Suprapubic skin (tissue), 4 donors: Measurements from ENCODE around the gene DUSP15. TPM values are rescaled to one million over a fixed set of nuclear protein-coding genes. Genes with fewer than 3 reads are reported as not detected.
"Not testable (repeated sequence)": the region's sequence is repeated elsewhere in the genome, so short reads cannot be mapped to it uniquely, and the experiment has no call there.

ENCODE experiments used
- DNase-seq, 2 donors: peaks; one replicate each; pipeline ENCODE4 v3.0.0-alpha.2; 2019; ENCODE audit warnings: low spot score in 2 of 2
- H3K27ac ChIP-seq: fragments of 200-600 bp; sonication (generic); one replicate; pipeline ENCODE4 v1.5.1; 2019
- H3K27me3 ChIP-seq: fragments of 200-600 bp; sonication (generic); one replicate; pipeline ENCODE4 v1.5.1; 2019
- H3K36me3 ChIP-seq: fragments of 200-600 bp; sonication (generic); one replicate; pipeline ENCODE4 v1.5.1; 2019
- H3K4me1 ChIP-seq: fragments of 200-600 bp; sonication (generic); one replicate; pipeline ENCODE4 v1.5.1; 2019
- H3K4me3 ChIP-seq: fragments of 200-600 bp; sonication (generic); one replicate; pipeline ENCODE4 v1.5.1; 2019; ENCODE audit warnings: mild to moderate bottlenecking
- H3K9me3 ChIP-seq: fragments of 200-600 bp; sonication (generic); one replicate; pipeline ENCODE4 v1.5.1; 2019
- CTCF ChIP-seq, 2 donors: fragments of 200-600 bp in 1 of 2; fragments of 450-650 bp in 1 of 2; sonication (generic) in 1 of 2; IDR thresholded peaks; one replicate each; pipeline ENCODE4 v1.5.1; 2016 to 2019; ENCODE audit warnings: antibody characterized with exemption in 2 of 2, mild to moderate bottlenecking in 1 of 2, moderate library complexity in 1 of 2
- EP300 ChIP-seq: sonication (generic); formaldehyde crosslinking; IDR thresholded peaks from one replicate; pipeline ENCODE4 v1.6.1; 2017; ENCODE audit warnings: antibody characterized with exemption
- POLR2A ChIP-seq, 2 donors: fragments of 450-650 bp; IDR thresholded peaks; one replicate each; pipeline ENCODE4 v1.6.1; 2017; ENCODE audit warnings: antibody characterized with exemption in 2 of 2, mild to moderate bottlenecking in 2 of 2, moderate library complexity in 2 of 2
- POLR2AphosphoS5 ChIP-seq, 3 donors: sonication (generic); formaldehyde crosslinking; IDR thresholded peaks; one replicate each; pipeline ENCODE4 v1.6.1; 2017; ENCODE audit warnings: antibody characterized with exemption in 3 of 3
- WGBS: methylation state at CpG from one replicate; pipeline ENCODE4 v1.1.5; 2018; 5-methylcytosine and 5-hydroxymethylcytosine counted together
- total RNA-seq, 4 donors: library from RNA; depleted of rRNA; stranded (reverse); fragments of >200 nt; gene quantifications; one replicate each; pipeline ENCODE4 v1.1.0, GENCODE V29; 2016

DUSP15 gene
- total RNA-seq: 1 to 10 TPM in 3 of 4 donors, not detected in 1; 1.1 to 2.4 (median 1.1) TPM

GRCh38 chr20:31869942-31870725, at the start of gene DUSP15, which contains the start of gene TTLL9:
DUSP15 (minus strand) TSS chr20:31870527; CDS start chr20:31870337, 190 bp downstream.
TTLL9 (plus strand) TSS chr20:31870634; CDS start chr20:31871127, 493 bp downstream.
- H3K4me3 ChIP-seq: peak within 1 kb of the TSS; percentile 72

GRCh38 chr20:31919410-31920155, 49.3 kb upstream of the DUSP15 start:
- no peak overlapping the region for H3K4me3 ChIP-seq
- no peak for TF ChIP-seq CTCF (IDR thresholded peaks at IDR 0.05)
- TF ChIP-seq POLR2A (IDR thresholded peaks at IDR 0.05): no peak
- TF ChIP-seq POLR2AphosphoS5 (IDR thresholded peaks at IDR 0.05): no peak
- no peak for TF ChIP-seq EP300
- 56% methylated on average over 6 of the region's 6 CpGs for WGBS

More at GRCh38 chr20:31869942-31870725, at the start of gene DUSP15, which contains the start of gene TTLL9:
- Histone ChIP-seq H3K36me3 (no peaks in the 10 kb centered on the region), H3K27me3 (peaks cover 15% of the 10 kb centered on the region), H3K9me3 (no peaks in the 10 kb centered on the region), H3K4me1 (peaks cover 19% of the 10 kb centered on the region), H3K27ac (peak within 1 kb of the TSS; percentile 15)
- DNase-seq: peak in 1 of 2 donors; percentile 73
- 1% methylated on average over 38 of the region's 80 CpGs for WGBS
- TF ChIP-seq EP300: no peak
- no peak for TF ChIP-seq POLR2AphosphoS5 (IDR thresholded peaks at IDR 0.05)
- no peak for TF ChIP-seq CTCF (IDR thresholded peaks at IDR 0.05)

GRCh38 chr20:31918466-31919105, 48.3 kb upstream of the DUSP15 start:
- 65% methylated on average over 7 of the region's 7 CpGs for WGBS
- H3K27me3 ChIP-seq: peaks cover 2% of the 10 kb centered on the region
- H3K27ac ChIP-seq: no peak overlapping the region

More at GRCh38 chr20:31919410-31920155, 49.3 kb upstream of the DUSP15 start:
- no peaks in the 10 kb centered on the region for H3K4me1 ChIP-seq
- H3K27me3 ChIP-seq: peaks cover 2% of the 10 kb centered on the region
- no peaks in the 10 kb centered on the region for H3K36me3 ChIP-seq
- H3K27ac ChIP-seq: no peak overlapping the region
- no peaks in the 10 kb centered on the region for H3K9me3 ChIP-seq
- no peak for DNase-seq

DNA sequence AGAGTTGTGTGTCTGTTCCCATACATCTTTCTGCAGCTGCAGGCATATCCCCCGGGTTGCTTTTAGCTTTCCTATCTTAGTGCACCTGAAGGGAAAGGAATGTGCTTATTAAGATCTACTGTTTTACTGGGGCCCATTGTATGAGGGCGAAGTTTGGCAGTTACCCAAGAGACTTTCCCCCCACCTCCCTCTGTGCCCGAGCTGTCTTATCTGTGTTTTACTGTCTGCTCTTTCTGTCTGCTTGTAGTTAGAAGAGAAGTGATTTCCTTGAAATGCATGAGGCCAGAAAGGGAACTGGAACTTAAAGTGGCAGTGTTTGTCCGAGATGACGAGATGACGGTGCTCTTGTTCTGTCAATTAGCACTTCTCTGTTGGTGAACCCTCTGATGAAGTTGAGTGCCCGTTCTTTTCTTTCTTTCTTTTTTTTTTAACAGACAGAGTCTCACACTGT, 47.7 kb upstream of the DUSP15 start:
- not testable (repeated sequence) for DNase-seq, H3K9me3 ChIP-seq, H3K4me1 ChIP-seq, H3K27me3 ChIP-seq, H3K36me3 ChIP-seq, H3K4me3 ChIP-seq, H3K27ac ChIP-seq
- WGBS: 36% methylated on average over 7 of the region's 7 CpGs

More at GRCh38 chr20:31918466-31919105, 48.3 kb upstream of the DUSP15 start:
- DNase-seq: no peak
- H3K9me3 ChIP-seq: no peaks in the 10 kb centered on the region
- H3K4me1 ChIP-seq: no peaks in the 10 kb centered on the region
- no peak overlapping the region for H3K4me3 ChIP-seq
- no peaks in the 10 kb centered on the region for H3K36me3 ChIP-seq
- TF ChIP-seq POLR2AphosphoS5 (IDR thresholded peaks at IDR 0.05) (no peak), EP300 (no peak), CTCF (IDR thresholded peaks at IDR 0.05) (no peak), POLR2A (IDR thresholded peaks at IDR 0.05) (no peak)

DNA sequence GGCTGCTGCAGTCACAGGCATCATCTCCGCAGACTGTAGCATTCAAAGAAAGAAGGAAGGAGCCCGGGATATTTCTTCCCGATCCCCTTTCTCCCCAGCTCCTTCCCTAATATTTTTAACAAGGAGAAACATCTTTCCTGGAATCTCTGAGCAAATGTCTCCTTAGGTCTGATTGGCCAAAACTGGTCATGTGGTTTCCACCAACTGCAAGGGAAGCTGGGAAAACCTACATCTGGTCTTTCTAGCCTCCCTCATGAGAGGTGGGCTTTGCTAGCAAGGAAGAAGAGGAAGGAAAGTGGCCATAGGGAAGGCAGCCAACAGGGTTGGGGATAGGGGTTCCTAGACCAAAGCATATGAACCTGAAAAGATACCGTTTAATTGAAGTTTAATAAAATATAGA, 46.4 kb upstream of the DUSP15 start:
- no peak overlapping the region for H3K4me3 ChIP-seq
- no peaks in the 10 kb centered on the region for H3K9me3 ChIP-seq
- no peak for DNase-seq
- WGBS: 95% methylated on average over 4 of the region's 4 CpGs
- peaks cover 2% of the 10 kb centered on the region for H3K27me3 ChIP-seq
- TF ChIP-seq POLR2A (IDR thresholded peaks at IDR 0.05) (no peak), CTCF (IDR thresholded peaks at IDR 0.05) (no peak), POLR2AphosphoS5 (IDR thresholded peaks at IDR 0.05) (no peak), EP300 (no peak)
- no peaks in the 10 kb centered on the region for H3K36me3 ChIP-seq
- H3K4me1 ChIP-seq: no peaks in the 10 kb centered on the region
- H3K27ac ChIP-seq: no peak overlapping the region
